ENCODE data around the gene FDCSP.
"Not testable (repeated sequence)": the region's sequence is repeated elsewhere in the genome, so short reads cannot be mapped to it uniquely, and the experiment has no call there.

The FDCSP gene

GRCh38 chr4:70239884-70240591 is 14.1 kb downstream of the FDCSP start:
- no peak for DNase-seq

- not testable (repeated sequence) for DNase-seq
Observed at GRCh38 chr4:70242297-70242696, 16.4 kb downstream of the FDCSP start, which contains the start of gene CSN3. Gene CSN3 (plus strand): TSS chr4:70242597. CDS start chr4:70244820, 2,223 bp downstream.

GRCh38 chr4:70243091-70243490 is 17.2 kb downstream of the FDCSP start:
- no peak for DNase-seq

GRCh38 chr4:70251250-70251944 is 25.5 kb downstream of the FDCSP start:
- DNase-seq = no peak

- DNase-seq = no peak
Observed at GRCh38 chr4:70251945-70252277, 26.0 kb downstream of the FDCSP start.

GRCh38 chr4:70269674-70270073 is 43.8 kb downstream of the FDCSP start:
- no peak for DNase-seq

GRCh38 chr4:70277121-70277520 is 51.2 kb downstream of the FDCSP start:
- no peak for DNase-seq

- DNase-seq = no peak
Observed at GRCh38 chr4:70280567-70280966, 54.6 kb downstream of the FDCSP start.
